Transverse colon (tissue), 4 donors: ENCODE results near the gene SLC6A13.

Experiments
- EP300 ChIP-seq: sonication (generic); formaldehyde crosslinking; IDR thresholded peaks from one replicate; pipeline ENCODE4 v1.6.1; 2017; ENCODE audit warnings: antibody characterized with exemption, low read depth
- POLR2A ChIP-seq: fragments of 450-650 bp; IDR thresholded peaks from one replicate; pipeline ENCODE4 v1.6.1; 2016; ENCODE audit warnings: antibody characterized with exemption, mild to moderate bottlenecking, moderate library complexity
- POLR2AphosphoS5 ChIP-seq, 3 donors: sonication (generic); formaldehyde crosslinking; IDR thresholded peaks; one replicate each; pipeline ENCODE4 v1.6.1; 2016; ENCODE audit warnings: antibody characterized with exemption in 3 of 3
- TF ChIP-seq, protein P1 (sequence below), 5 experiments: fragments of 200-600 bp in 3 of 5; fragments of 450-650 bp in 2 of 5; sonication (generic) in 3 of 5; IDR thresholded peaks; 1 replicate in 2 of 5; 2 replicates in 3 of 5; pipeline ENCODE4 v1.5.1; 2016 to 2017; ENCODE audit warnings: antibody characterized with exemption in 5 of 5, inconsistent platforms in 3 of 5, mild to moderate bottlenecking in 2 of 5, moderate library complexity in 1 of 5

- TF ChIP-seq, protein P1, sequence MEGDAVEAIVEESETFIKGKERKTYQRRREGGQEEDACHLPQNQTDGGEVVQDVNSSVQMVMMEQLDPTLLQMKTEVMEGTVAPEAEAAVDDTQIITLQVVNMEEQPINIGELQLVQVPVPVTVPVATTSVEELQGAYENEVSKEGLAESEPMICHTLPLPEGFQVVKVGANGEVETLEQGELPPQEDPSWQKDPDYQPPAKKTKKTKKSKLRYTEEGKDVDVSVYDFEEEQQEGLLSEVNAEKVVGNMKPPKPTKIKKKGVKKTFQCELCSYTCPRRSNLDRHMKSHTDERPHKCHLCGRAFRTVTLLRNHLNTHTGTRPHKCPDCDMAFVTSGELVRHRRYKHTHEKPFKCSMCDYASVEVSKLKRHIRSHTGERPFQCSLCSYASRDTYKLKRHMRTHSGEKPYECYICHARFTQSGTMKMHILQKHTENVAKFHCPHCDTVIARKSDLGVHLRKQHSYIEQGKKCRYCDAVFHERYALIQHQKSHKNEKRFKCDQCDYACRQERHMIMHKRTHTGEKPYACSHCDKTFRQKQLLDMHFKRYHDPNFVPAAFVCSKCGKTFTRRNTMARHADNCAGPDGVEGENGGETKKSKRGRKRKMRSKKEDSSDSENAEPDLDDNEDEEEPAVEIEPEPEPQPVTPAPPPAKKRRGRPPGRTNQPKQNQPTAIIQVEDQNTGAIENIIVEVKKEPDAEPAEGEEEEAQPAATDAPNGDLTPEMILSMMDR (IDR thresholded peaks at IDR 0.05) = no peak
- TF ChIP-seq EP300 (no peak), POLR2AphosphoS5 (IDR thresholded peaks at IDR 0.05) (no peak), POLR2A (no peak)
These were observed 57.6 kb downstream of the SLC6A13 start for GRCh38 chr12:205026-205425.
